NT2/D1 (cell line): ENCODE measurements around the gene FOXP3.

Experiments
- DNase-seq: peaks from one replicate; pipeline ENCODE4 v3.0.0-alpha.2; 2011; ENCODE audit warnings: low read depth, low spot score
- H3K27me3 ChIP-seq: 2 replicates; pipeline ENCODE4 v1.6.0; 2011; ENCODE audit warnings: mild to moderate bottlenecking; ENCODE audit not compliant: insufficient read length, insufficient read depth
- H3K36me3 ChIP-seq: 2 replicates; pipeline ENCODE4 v1.6.1; 2011; ENCODE audit warnings: mild to moderate bottlenecking, low read length, mixed read lengths; ENCODE audit not compliant: insufficient read depth, insufficient read length
- H3K4me1 ChIP-seq: 2 replicates; pipeline ENCODE4 v1.5.1; 2011; ENCODE audit not compliant: insufficient read depth, insufficient read length
- H3K4me3 ChIP-seq: 2 replicates; pipeline ENCODE4 v1.5.1; 2011; ENCODE audit warnings: low read depth; ENCODE audit not compliant: insufficient read length
- H3K9ac ChIP-seq: 2 replicates; pipeline ENCODE4 v1.6.0; 2011; ENCODE audit warnings: low read depth; ENCODE audit not compliant: insufficient read length
- H3K9me3 ChIP-seq: 2 replicates; pipeline ENCODE4 v1.5.1; 2011; ENCODE audit warnings: mild to moderate bottlenecking, low read length; ENCODE audit not compliant: insufficient read depth
- SUZ12 ChIP-seq: IDR thresholded peaks from 2 replicates; pipeline ENCODE4 v1.6.1; 2011; ENCODE audit not compliant: insufficient read length, insufficient read depth; ENCODE audit errors: extremely low read depth
- YY1 ChIP-seq: IDR thresholded peaks from 2 replicates; pipeline ENCODE4 v1.6.1; 2011; ENCODE audit not compliant: insufficient read length, insufficient read depth
- ZNF274 ChIP-seq: IDR thresholded peaks from 2 replicates; pipeline ENCODE4 v1.6.1; 2011; ENCODE audit warnings: mild to moderate bottlenecking, low read depth, low read length

The FOXP3 gene

DNA sequence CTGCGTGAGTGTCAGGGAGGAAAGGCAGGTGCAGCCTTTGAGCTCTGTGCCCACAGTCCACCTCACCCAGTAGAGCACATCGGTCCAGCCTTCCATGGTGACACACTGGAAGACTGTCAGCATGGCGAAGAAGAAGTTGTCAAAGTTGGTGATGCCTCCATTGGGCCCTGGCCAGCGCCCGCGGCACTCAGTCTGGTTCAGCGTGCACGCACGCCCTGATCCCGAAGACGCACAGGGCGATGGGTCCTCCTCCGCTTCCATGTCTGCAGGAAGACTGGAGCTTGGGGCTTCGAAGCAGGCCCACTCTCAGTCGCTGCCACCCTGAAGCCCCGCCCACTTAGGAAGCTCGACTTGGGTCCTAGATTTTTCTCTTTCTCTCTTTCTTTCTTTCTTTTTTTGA, 36.3 kb downstream of the FOXP3 start:
- Histone ChIP-seq H3K4me3 (no peak overlapping the region), H3K9me3 (no peaks in the 10 kb centered on the region), H3K27me3 (no peaks in the 10 kb centered on the region), H3K36me3 (no peaks in the 10 kb centered on the region), H3K9ac (no peak overlapping the region), H3K4me1 (peaks cover 2% of the 10 kb centered on the region)
- TF ChIP-seq ZNF274 = no peak
- no peak for TF ChIP-seq YY1
- TF ChIP-seq SUZ12 = no peak
- no peak for DNase-seq

DNA sequence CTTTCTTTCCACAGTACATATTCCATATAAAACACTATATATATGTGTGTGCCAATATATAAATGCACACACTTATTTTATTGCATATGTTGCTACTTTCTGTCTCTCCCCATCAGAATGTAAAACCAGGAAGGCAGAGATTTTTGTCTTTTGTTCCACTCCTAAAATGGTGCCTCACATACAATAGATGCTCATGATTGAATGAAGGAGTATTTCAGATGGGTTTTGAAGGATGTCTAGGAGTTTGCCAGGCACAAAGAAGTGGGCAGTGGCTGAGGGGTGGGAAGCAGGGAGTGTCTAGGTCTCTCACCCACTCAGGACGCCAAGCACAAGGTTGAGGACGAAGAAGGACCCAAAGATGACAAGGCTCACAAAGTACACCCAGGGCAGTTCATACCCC, 36.8 kb downstream of the FOXP3 start:
- H3K27me3 ChIP-seq = no peaks in the 10 kb centered on the region
- no peak overlapping the region for H3K9ac ChIP-seq
- H3K4me1 ChIP-seq = peaks cover 2% of the 10 kb centered on the region
- H3K9me3 ChIP-seq = no peaks in the 10 kb centered on the region
- TF ChIP-seq YY1 = no peak
- TF ChIP-seq ZNF274 = no peak
- TF ChIP-seq SUZ12 = no peak
- DNase-seq = no peak
- no peaks in the 10 kb centered on the region for H3K36me3 ChIP-seq
- no peak overlapping the region for H3K4me3 ChIP-seq

- DNase-seq = no peak
- peaks cover 2% of the 10 kb centered on the region for H3K4me1 ChIP-seq
- no peaks in the 10 kb centered on the region for H3K27me3 ChIP-seq
- TF ChIP-seq YY1 (no peak), SUZ12 (no peak), ZNF274 (no peak)
- H3K4me3 ChIP-seq = no peak overlapping the region
- H3K9ac ChIP-seq = no peak overlapping the region
- no peaks in the 10 kb centered on the region for H3K36me3 ChIP-seq
- no peaks in the 10 kb centered on the region for H3K9me3 ChIP-seq
These were observed 37.6 kb downstream of the FOXP3 start for GRCh38 chrX:49226946-49227345.

GRCh38 chrX:49225858-49226257, 38.7 kb downstream of the FOXP3 start:
- Histone ChIP-seq H3K4me3 (no peak overlapping the region), H3K9me3 (no peaks in the 10 kb centered on the region), H3K27me3 (no peaks in the 10 kb centered on the region), H3K9ac (no peak overlapping the region), H3K4me1 (peaks cover 4% of the 10 kb centered on the region), H3K36me3 (no peaks in the 10 kb centered on the region)
- DNase-seq = no peak
- no peak for TF ChIP-seq YY1
- TF ChIP-seq SUZ12 = no peak
- no peak for TF ChIP-seq ZNF274

GRCh38 chrX:49221868-49222267, 42.6 kb downstream of the FOXP3 start:
- no peaks in the 10 kb centered on the region for H3K9me3 ChIP-seq
- no peak for DNase-seq
- H3K36me3 ChIP-seq = no peaks in the 10 kb centered on the region
- H3K4me3 ChIP-seq = no peak overlapping the region
- TF ChIP-seq SUZ12 (no peak), ZNF274 (no peak), YY1 (no peak)
- no peak overlapping the region for H3K9ac ChIP-seq
- no peaks in the 10 kb centered on the region for H3K27me3 ChIP-seq
- H3K4me1 ChIP-seq = peaks cover 4% of the 10 kb centered on the region

- Histone ChIP-seq H3K4me3 (no peak overlapping the region), H3K4me1 (peaks cover 2% of the 10 kb centered on the region), H3K9me3 (no peaks in the 10 kb centered on the region), H3K9ac (no peak overlapping the region), H3K27me3 (no peaks in the 10 kb centered on the region), H3K36me3 (no peaks in the 10 kb centered on the region)
- no peak for TF ChIP-seq SUZ12
- no peak for TF ChIP-seq ZNF274
- TF ChIP-seq YY1 = no peak
- DNase-seq = no peak
These were observed 44.4 kb downstream of the FOXP3 start for GRCh38 chrX:49220100-49220499.

GRCh38 chrX:49214996-49215526, 49.4 kb downstream of the FOXP3 start:
- DNase-seq = no peak
- H3K36me3 ChIP-seq = no peaks in the 10 kb centered on the region
- no peak for TF ChIP-seq ZNF274
- no peak for TF ChIP-seq SUZ12
- TF ChIP-seq YY1 = no peak
- no peaks in the 10 kb centered on the region for H3K9me3 ChIP-seq
- no peaks in the 10 kb centered on the region for H3K4me1 ChIP-seq
- no peaks in the 10 kb centered on the region for H3K27me3 ChIP-seq
- no peak overlapping the region for H3K4me3 ChIP-seq
- H3K9ac ChIP-seq = no peak overlapping the region

GRCh38 chrX:49214416-49214815, 50.1 kb downstream of the FOXP3 start:
- no peak overlapping the region for H3K9ac ChIP-seq
- TF ChIP-seq YY1 (no peak), SUZ12 (no peak), ZNF274 (no peak)
- H3K27me3 ChIP-seq = no peaks in the 10 kb centered on the region
- no peak overlapping the region for H3K4me3 ChIP-seq
- no peaks in the 10 kb centered on the region for H3K9me3 ChIP-seq
- no peak for DNase-seq
- H3K36me3 ChIP-seq = no peaks in the 10 kb centered on the region
- peaks cover under 1% of the 10 kb centered on the region for H3K4me1 ChIP-seq
